SK-N-SH treated with all-trans-retinoic acid at 6 μM for 48 hours (cell line): ENCODE data around the gene WDSUB1.

ENCODE experiments used
- CSRNP3 ChIP-seq: fragments of 250-450 bp; sonication (Bioruptor Pico); IDR thresholded peaks from 2 replicates; pipeline ENCODE4 v1.5.1; 2021; ENCODE audit warnings: mild to moderate bottlenecking, moderate library complexity
- GLIS3 ChIP-seq: fragments of 250-450 bp; sonication (Bioruptor Pico); IDR thresholded peaks from 2 replicates; pipeline ENCODE4 v1.5.0; 2020; ENCODE audit warnings: mild to moderate bottlenecking, moderate library complexity
- OSR1 ChIP-seq: fragments of 250-450 bp; sonication (Bioruptor Pico); IDR thresholded peaks from 2 replicates; pipeline ENCODE4 v1.8.0; 2022; ENCODE audit warnings: moderate library complexity, mild to moderate bottlenecking, inconsistent platforms
- POU6F1 ChIP-seq: fragments of 250-450 bp; sonication (Bioruptor Pico); IDR thresholded peaks from 2 replicates; pipeline ENCODE4 v1.8.0; 2021; ENCODE audit warnings: low read depth, mild to moderate bottlenecking, moderate library complexity, borderline replicate concordance
- ZFP3 ChIP-seq: fragments of 250-450 bp; sonication (Bioruptor Pico); IDR thresholded peaks from 2 replicates; pipeline ENCODE4 v1.5.0; 2020; ENCODE audit warnings: mild to moderate bottlenecking, moderate library complexity

DNA sequence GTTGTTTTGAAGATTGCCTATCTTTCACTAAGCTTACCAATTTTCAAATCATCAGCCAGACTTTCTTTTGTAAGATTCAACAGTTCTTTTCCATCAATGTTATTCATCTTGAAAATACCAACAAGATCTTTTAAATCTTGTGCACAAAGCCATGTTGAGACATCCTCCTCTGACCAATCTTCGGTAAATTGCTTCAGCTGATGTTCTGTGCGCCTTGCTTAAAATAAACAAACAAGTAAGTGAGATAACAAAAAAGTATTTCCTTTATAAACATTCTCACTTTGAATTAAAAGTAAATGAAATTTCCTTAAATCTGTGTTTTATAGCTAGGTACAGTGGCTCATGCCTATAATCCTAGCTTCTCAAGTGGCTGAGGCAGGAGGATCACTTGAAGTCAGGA, 30.3 kb downstream of the WDSUB1 start:
- no peak for TF ChIP-seq GLIS3 (CRISPR knock-in tag)
- TF ChIP-seq OSR1 (CRISPR knock-in tag) = no peak
- no peak for TF ChIP-seq POU6F1
- TF ChIP-seq ZFP3 (CRISPR knock-in tag) = no peak
- no peak for TF ChIP-seq CSRNP3
